ENCODE data around the gene TTC39A.

TTC39A gene

GRCh38 chr1:51312718-51313117 is 17.6 kb downstream of the TTC39A start:
- Histone ChIP-seq H3K79me2 (ENCODE audit: low read length) (no peaks in the 10 kb centered on the region), H3K9me2 (replicated peaks; ENCODE audit: insufficient read depth, low read length) (no peaks in the 10 kb centered on the region), H3F3A (ENCODE audit: insufficient read depth, low read length) (no peaks in the 10 kb centered on the region), H3K4me1 (ENCODE audit: low read length) (no peaks in the 10 kb centered on the region), H3K9ac (ENCODE audit: low read length) (no peak overlapping the region), H3K36me3 (replicated peaks; ENCODE audit: insufficient read depth, low read length) (no peaks in the 10 kb centered on the region), H3K4me2 (ENCODE audit: low read depth, low read length) (no peak overlapping the region), H2AFZ (ENCODE audit: low read length) (no peak overlapping the region), H3K27me3 (replicated peaks; ENCODE audit: insufficient read depth, low read length) (no peaks in the 10 kb centered on the region), H3K4me3 (ENCODE audit: low read length) (no peak overlapping the region), H4K20me1 (ENCODE audit: insufficient read depth, low read length) (no peaks in the 10 kb centered on the region), H3K27ac (ENCODE audit: low read length) (no peak overlapping the region), H3K9me3 (replicated peaks; ENCODE audit: insufficient read depth, low read length) (no peaks in the 10 kb centered on the region)
- TF ChIP-seq EZH2phosphoT487 (IDR thresholded peaks at IDR 0.05; ENCODE audit: low read length) = no peak
- TF ChIP-seq, protein P1, sequence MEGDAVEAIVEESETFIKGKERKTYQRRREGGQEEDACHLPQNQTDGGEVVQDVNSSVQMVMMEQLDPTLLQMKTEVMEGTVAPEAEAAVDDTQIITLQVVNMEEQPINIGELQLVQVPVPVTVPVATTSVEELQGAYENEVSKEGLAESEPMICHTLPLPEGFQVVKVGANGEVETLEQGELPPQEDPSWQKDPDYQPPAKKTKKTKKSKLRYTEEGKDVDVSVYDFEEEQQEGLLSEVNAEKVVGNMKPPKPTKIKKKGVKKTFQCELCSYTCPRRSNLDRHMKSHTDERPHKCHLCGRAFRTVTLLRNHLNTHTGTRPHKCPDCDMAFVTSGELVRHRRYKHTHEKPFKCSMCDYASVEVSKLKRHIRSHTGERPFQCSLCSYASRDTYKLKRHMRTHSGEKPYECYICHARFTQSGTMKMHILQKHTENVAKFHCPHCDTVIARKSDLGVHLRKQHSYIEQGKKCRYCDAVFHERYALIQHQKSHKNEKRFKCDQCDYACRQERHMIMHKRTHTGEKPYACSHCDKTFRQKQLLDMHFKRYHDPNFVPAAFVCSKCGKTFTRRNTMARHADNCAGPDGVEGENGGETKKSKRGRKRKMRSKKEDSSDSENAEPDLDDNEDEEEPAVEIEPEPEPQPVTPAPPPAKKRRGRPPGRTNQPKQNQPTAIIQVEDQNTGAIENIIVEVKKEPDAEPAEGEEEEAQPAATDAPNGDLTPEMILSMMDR (IDR thresholded peaks at IDR 0.05; ENCODE audit: low read length) = no peak
- no peak for TF ChIP-seq EZH2 (optimal IDR thresholded peaks at IDR 0.05; ENCODE audit: low read depth, low read length)
- no peak for DNase-seq

GRCh38 chr1:51311826-51312225 is 18.5 kb downstream of the TTC39A start:
- no peak for TF ChIP-seq EZH2phosphoT487 (IDR thresholded peaks at IDR 0.05; ENCODE audit: low read length)
- no peak for TF ChIP-seq EZH2 (optimal IDR thresholded peaks at IDR 0.05; ENCODE audit: low read depth, low read length)
- TF ChIP-seq, protein P1 (IDR thresholded peaks at IDR 0.05; ENCODE audit: low read length) = no peak
- Histone ChIP-seq H3F3A (ENCODE audit: insufficient read depth, low read length) (no peaks in the 10 kb centered on the region), H3K9me3 (replicated peaks; ENCODE audit: insufficient read depth, low read length) (no peaks in the 10 kb centered on the region), H3K9me2 (replicated peaks; ENCODE audit: insufficient read depth, low read length) (no peaks in the 10 kb centered on the region), H3K4me1 (ENCODE audit: low read length) (no peaks in the 10 kb centered on the region), H2AFZ (ENCODE audit: low read length) (no peak overlapping the region), H4K20me1 (ENCODE audit: insufficient read depth, low read length) (no peaks in the 10 kb centered on the region), H3K27me3 (replicated peaks; ENCODE audit: insufficient read depth, low read length) (no peaks in the 10 kb centered on the region), H3K36me3 (replicated peaks; ENCODE audit: insufficient read depth, low read length) (no peaks in the 10 kb centered on the region), H3K9ac (ENCODE audit: low read length) (no peak overlapping the region), H3K4me3 (ENCODE audit: low read length) (no peak overlapping the region), H3K4me2 (ENCODE audit: low read depth, low read length) (no peak overlapping the region), H3K27ac (ENCODE audit: low read length) (no peak overlapping the region), H3K79me2 (ENCODE audit: low read length) (no peaks in the 10 kb centered on the region)
- no peak for DNase-seq

- Histone ChIP-seq H4K20me1 (ENCODE audit: insufficient read depth, low read length) (no peaks in the 10 kb centered on the region), H3K4me1 (ENCODE audit: low read length) (no peaks in the 10 kb centered on the region), H3K36me3 (replicated peaks; ENCODE audit: insufficient read depth, low read length) (no peaks in the 10 kb centered on the region), H3K4me3 (ENCODE audit: low read length) (no peak overlapping the region), H3K27ac (ENCODE audit: low read length) (no peak overlapping the region), H3K9me2 (replicated peaks; ENCODE audit: insufficient read depth, low read length) (no peaks in the 10 kb centered on the region), H2AFZ (ENCODE audit: low read length) (no peak overlapping the region), H3K79me2 (ENCODE audit: low read length) (no peaks in the 10 kb centered on the region), H3K4me2 (ENCODE audit: low read depth, low read length) (no peak overlapping the region), H3K9ac (ENCODE audit: low read length) (no peak overlapping the region), H3K27me3 (replicated peaks; ENCODE audit: insufficient read depth, low read length) (no peaks in the 10 kb centered on the region), H3F3A (ENCODE audit: insufficient read depth, low read length) (no peaks in the 10 kb centered on the region), H3K9me3 (replicated peaks; ENCODE audit: insufficient read depth, low read length) (no peaks in the 10 kb centered on the region)
- no peak for DNase-seq
- TF ChIP-seq, protein P1 (IDR thresholded peaks at IDR 0.05; ENCODE audit: low read length) = no peak
- no peak for TF ChIP-seq EZH2phosphoT487 (IDR thresholded peaks at IDR 0.05; ENCODE audit: low read length)
Measured at GRCh38 chr1:51310871-51311613, 19.3 kb downstream of the TTC39A start.

Measured in MM.1S (cell line).